ENCODE measurements around the gene CCDC70.

Gene CCDC70

DNA sequence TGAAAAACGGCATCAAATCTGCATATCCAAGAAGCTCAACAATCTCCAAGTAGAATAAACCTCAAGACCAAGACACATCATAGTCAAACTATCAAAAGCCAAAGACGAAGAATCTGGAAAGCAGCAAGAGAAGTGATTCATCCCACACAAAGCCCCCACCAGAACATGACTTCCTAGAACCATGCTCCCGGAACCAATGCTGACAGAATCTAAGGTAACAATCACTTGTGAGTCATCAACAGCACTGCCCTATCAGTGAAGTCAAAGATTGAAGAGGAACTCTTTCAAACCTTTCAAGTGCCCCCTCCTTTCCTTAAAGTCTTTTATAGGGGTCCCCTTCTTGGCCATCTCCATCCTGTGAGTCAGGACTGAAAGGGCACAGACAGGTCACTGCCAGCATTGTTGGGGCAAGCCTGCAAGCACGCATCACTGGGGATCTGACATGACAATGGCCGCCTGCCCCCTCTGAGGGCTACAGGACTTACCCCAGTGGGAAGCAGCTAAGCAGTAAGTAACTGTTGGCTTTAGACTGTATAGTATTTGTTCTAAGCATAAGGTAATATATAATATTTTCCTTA is at the start of gene CCDC70:
Gene CCDC70, plus strand, starts transcription at position 247 of the 578 bp plus-strand sequence. CDS start 3,443 bp downstream, outside the sequence.
- Histone ChIP-seq H3K36me3 (ENCODE audit: insufficient read depth, low read length) (no peaks in the 10 kb centered on the region), H3K9ac (ENCODE audit: low read length) (no peak within 1 kb of the TSS), H3K4me1 (ENCODE audit: insufficient read depth, low read length) (no peaks in the 10 kb centered on the region), H3K27ac (ENCODE audit: low read depth, low read length) (no peak within 1 kb of the TSS), H3K4me3 (ENCODE audit: low read depth in 1 of 2, low read length in 2 of 2) (no peak within 1 kb of the TSS), H3K27me3 (ENCODE audit: control insufficient read depth in 1 of 2, insufficient read depth in 2 of 2, low read length in 2 of 2) (no peaks in the 10 kb centered on the region), H3K9me3 (ENCODE audit: low read length) (no peaks in the 10 kb centered on the region)

DNA sequence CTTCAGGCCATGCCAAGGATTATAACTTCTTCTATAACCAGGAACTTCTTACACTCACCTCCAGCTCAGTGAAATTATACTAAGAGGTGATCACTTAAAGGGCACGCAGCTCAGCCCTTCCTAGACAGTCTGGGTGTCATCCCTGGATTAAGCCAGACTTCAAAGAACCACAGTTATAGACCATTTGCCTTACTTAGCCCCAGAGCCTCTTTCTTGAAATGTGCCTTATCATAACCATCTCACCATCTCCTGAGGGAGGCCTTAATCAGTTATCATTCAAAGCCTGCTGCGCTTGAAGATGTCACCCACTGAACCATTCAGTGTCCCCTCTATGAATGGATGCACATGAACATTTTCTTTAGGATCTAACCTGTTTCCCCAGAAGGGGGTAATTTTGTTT is 47.7 kb upstream of the CCDC70 start:
- H3K9me3 ChIP-seq (ENCODE audit: low read length): no peaks in the 10 kb centered on the region
- no peak overlapping the region for H3K9ac ChIP-seq (ENCODE audit: low read length)
- peaks cover 15% of the 10 kb centered on the region for H3K4me1 ChIP-seq (ENCODE audit: insufficient read depth, low read length)
- H3K4me3 ChIP-seq (ENCODE audit: low read depth in 1 of 2, low read length in 2 of 2): no peak overlapping the region
- no peaks in the 10 kb centered on the region for H3K27me3 ChIP-seq (ENCODE audit: control insufficient read depth in 1 of 2, insufficient read depth in 2 of 2, low read length in 2 of 2)
- H3K27ac ChIP-seq (ENCODE audit: low read depth, low read length): no peak overlapping the region
- no peaks in the 10 kb centered on the region for H3K36me3 ChIP-seq (ENCODE audit: insufficient read depth, low read length)

DNA sequence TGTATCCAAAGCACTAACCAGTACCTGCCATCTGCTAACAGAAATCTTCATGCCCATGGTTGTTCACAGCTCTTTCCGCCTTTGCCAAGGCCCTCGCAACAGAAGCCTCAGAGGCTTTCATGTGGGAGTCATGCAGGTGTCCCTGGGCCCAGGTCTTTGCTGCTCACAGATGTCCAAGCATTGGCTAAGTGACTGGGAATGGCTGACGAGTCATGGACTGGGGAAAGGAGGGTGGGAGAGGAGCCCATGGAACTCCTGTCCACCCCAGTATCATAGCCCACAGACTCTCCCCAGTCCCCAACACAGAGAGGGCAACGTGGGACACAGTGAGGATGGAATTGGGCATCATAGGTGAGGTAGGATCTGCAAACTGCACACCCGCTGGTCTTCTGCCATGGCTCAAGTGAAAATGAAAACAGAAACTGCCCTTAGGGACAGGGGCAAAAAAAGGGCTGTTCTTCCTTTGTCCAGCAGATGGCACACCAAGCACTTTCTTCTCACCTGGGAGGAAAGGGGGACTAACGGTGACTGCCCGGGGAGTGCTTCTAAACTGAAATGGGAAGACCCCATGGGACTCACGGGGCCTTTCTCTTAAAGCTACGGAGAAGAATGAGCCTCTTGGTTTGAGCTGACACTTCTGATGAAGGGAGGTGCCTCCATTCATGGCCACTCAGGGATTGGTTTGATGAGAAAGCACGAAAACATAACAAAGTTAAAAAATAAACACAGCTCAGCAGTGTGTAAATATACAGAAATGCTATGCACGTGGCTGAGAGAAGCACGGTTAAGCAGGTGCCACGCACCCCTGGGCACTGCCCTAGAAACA is 46.7 kb upstream of the CCDC70 start:
- Histone ChIP-seq H3K4me1 (ENCODE audit: insufficient read depth, low read length) (peaks cover 21% of the 10 kb centered on the region), H3K27me3 (ENCODE audit: control insufficient read depth in 1 of 2, insufficient read depth in 2 of 2, low read length in 2 of 2) (no peaks in the 10 kb centered on the region), H3K4me3 (ENCODE audit: low read depth in 1 of 2, low read length in 2 of 2) (peak overlapping the region in 1 of 2 donors; percentile 51), H3K9me3 (ENCODE audit: low read length) (no peaks in the 10 kb centered on the region), H3K27ac (ENCODE audit: low read depth, low read length) (no peak overlapping the region), H3K9ac (ENCODE audit: low read length) (peak overlapping the region; percentile 18), H3K36me3 (ENCODE audit: insufficient read depth, low read length) (no peaks in the 10 kb centered on the region)

DNA sequence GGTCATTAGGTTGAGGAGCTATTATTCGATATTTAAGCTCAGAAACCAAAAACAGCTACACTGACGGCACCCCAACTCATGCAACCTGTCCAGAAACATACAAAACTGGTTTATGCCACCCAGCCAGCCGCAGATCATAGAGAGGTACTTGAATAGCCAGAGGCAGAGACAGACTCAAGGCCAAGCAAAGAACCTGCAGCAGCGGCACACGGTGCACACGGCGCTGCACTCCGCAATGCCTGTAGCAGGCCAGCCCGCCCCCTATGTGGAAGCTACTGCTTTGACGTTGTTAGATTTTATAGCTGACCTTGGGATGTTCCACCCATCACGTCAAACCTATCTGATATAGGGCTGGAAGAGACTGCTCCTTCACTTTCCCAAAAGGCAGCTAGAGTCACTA is 45.9 kb upstream of the CCDC70 start:
- H3K9me3 ChIP-seq (ENCODE audit: low read length): no peaks in the 10 kb centered on the region
- H3K4me3 ChIP-seq (ENCODE audit: low read depth in 1 of 2, low read length in 2 of 2): peak overlapping the region in 1 of 2 donors; percentile 51
- H3K27me3 ChIP-seq (ENCODE audit: control insufficient read depth in 1 of 2, insufficient read depth in 2 of 2, low read length in 2 of 2): no peaks in the 10 kb centered on the region
- peaks cover 21% of the 10 kb centered on the region for H3K4me1 ChIP-seq (ENCODE audit: insufficient read depth, low read length)
- no peak overlapping the region for H3K9ac ChIP-seq (ENCODE audit: low read length)
- no peak overlapping the region for H3K27ac ChIP-seq (ENCODE audit: low read depth, low read length)
- H3K36me3 ChIP-seq (ENCODE audit: insufficient read depth, low read length): no peaks in the 10 kb centered on the region

DNA sequence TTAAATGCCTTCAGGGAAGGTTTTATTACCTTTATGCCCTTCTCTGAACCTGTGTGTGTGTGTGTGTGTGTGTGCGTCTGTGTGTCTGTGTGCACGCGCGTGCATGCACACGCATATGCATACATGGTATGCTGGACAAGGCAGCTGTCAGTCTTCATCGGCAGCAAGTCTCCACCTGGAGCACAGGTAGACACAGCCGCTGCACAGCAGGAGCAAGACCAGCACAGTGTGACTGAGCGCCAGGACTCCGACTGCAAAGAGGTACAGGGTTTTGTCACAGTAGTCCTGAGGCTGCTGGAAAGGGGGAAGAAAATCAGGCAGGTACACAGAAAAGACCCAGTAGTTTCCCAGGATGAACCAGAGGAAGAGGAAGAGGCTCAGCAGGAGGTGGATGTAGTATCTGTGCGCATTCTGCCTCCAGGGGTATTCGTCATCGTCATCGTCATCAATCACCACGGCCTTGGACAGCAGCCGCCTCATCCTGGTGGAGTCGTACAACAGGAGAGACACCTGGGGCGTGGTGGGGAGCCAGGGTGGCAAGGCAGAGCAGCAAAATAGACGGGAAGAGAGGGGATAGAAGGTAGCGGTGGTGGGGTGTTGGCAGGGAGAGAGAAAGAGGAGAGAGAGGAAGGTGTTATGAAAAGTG is 45.0 kb upstream of the CCDC70 start:
- peaks cover 21% of the 10 kb centered on the region for H3K4me1 ChIP-seq (ENCODE audit: insufficient read depth, low read length)
- no peak overlapping the region for H3K9ac ChIP-seq (ENCODE audit: low read length)
- H3K4me3 ChIP-seq (ENCODE audit: low read depth in 1 of 2, low read length in 2 of 2): no peak overlapping the region
- H3K27me3 ChIP-seq (ENCODE audit: control insufficient read depth in 1 of 2, insufficient read depth in 2 of 2, low read length in 2 of 2): no peaks in the 10 kb centered on the region
- no peaks in the 10 kb centered on the region for H3K9me3 ChIP-seq (ENCODE audit: low read length)
- no peaks in the 10 kb centered on the region for H3K36me3 ChIP-seq (ENCODE audit: insufficient read depth, low read length)
- no peak overlapping the region for H3K27ac ChIP-seq (ENCODE audit: low read depth, low read length)

DNA sequence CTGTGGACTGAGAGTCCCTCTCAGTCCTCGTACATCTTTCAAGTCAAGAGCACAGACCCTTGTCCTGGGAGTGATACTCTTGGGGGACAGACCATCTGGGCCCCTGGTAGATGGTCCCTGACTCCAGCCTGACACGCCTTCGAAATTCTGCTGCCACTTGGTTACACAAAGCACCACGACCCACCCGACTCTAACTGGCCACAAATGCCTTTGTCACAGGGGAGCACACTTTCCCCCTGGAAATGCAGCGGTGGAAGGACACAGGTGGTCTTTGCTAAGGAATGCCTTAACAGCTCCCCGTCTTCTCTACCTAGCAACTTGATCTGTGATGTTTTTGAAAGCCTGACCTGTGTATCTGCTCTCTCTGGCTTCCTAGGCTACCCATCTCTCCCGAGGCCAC is 44.1 kb upstream of the CCDC70 start:
- H3K27ac ChIP-seq (ENCODE audit: low read depth, low read length): no peak overlapping the region
- no peak overlapping the region for H3K9ac ChIP-seq (ENCODE audit: low read length)
- no peaks in the 10 kb centered on the region for H3K9me3 ChIP-seq (ENCODE audit: low read length)
- H3K4me3 ChIP-seq (ENCODE audit: low read depth in 1 of 2, low read length in 2 of 2): no peak overlapping the region
- no peaks in the 10 kb centered on the region for H3K27me3 ChIP-seq (ENCODE audit: control insufficient read depth in 1 of 2, insufficient read depth in 2 of 2, low read length in 2 of 2)
- H3K36me3 ChIP-seq (ENCODE audit: insufficient read depth, low read length): no peaks in the 10 kb centered on the region
- peaks cover 21% of the 10 kb centered on the region for H3K4me1 ChIP-seq (ENCODE audit: insufficient read depth, low read length)

DNA sequence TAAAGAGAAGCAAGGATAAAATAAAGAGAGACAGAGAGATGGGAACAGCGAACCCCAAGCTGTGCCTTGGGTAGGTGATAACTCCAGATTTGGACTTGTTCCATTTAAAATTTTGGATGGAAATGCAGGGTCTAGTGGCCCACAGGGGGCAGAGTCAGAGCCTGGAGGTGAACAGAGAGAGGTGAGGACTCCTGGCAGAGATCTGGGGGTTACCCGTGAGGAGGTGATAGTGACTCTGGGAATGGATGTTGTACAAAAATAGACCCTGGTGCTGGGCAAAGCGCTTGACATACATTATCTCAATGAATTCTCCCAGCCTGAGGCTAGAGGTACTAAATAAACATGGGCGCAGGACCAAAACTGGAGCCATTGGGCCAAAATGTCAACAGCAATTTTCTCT is 43.5 kb upstream of the CCDC70 start:
- Histone ChIP-seq H3K4me3 (ENCODE audit: low read depth in 1 of 2, low read length in 2 of 2) (no peak overlapping the region), H3K27ac (ENCODE audit: low read depth, low read length) (no peak overlapping the region), H3K36me3 (ENCODE audit: insufficient read depth, low read length) (no peaks in the 10 kb centered on the region), H3K27me3 (ENCODE audit: control insufficient read depth in 1 of 2, insufficient read depth in 2 of 2, low read length in 2 of 2) (no peaks in the 10 kb centered on the region), H3K4me1 (ENCODE audit: insufficient read depth, low read length) (peaks cover 21% of the 10 kb centered on the region), H3K9me3 (ENCODE audit: low read length) (no peaks in the 10 kb centered on the region), H3K9ac (ENCODE audit: low read length) (no peak overlapping the region)

DNA sequence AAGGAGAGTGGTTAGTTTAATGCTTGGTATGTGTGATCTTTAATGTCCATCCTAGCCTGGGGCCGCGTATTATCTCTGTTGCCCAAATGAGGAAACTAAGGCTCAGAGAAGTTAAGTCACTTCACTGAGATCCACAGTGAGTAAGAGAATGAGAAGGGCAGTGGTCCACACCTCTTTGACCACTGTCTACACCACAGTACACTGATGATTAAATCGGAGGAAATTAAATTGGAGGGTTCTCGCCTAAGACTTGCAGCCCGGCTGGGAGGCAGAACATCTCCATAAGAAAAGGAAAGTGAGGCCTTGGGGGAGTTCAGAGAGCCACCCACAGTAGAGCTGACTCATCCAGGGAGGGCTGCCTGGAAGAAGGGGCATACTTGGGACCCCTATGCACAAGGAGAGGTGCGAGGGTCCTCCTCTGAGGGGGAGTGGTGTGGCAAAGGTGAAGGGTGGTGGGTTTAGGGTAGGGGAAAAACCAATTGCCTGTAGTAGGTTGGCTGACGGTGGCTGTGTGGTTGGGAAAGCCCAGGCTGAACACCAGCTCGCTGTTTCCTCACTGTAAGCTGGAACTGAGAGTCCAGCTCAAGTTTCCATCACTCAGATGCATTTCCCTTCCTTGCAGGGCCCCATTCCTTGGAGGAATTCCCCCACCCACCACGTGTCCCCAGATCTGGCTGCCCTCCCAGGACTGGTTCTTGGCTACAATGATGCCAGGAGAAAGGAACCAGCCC is 42.8 kb upstream of the CCDC70 start:
- Histone ChIP-seq H3K9ac (ENCODE audit: low read length) (no peak overlapping the region), H3K9me3 (ENCODE audit: low read length) (no peaks in the 10 kb centered on the region), H3K27ac (ENCODE audit: low read depth, low read length) (no peak overlapping the region)

DNA sequence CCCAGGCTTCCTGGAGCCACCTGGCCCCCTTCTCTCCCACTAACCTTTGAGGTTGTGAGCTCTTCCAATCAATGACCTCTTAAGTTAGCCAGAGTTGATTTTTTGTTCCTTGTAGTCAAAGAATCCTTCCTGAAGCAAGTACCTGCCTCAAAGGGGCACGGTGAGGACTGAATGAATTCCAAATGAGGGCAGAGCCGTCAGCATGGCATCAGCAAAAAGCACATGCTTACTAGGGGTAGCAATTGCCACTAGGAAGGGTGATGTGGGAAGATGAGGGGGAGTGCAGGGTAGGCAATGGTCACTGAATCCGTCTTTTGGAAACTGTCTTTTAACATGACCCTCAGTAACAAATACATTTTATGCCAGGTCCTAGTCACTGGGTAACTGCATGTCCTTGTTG is 42.2 kb upstream of the CCDC70 start:
- H3K4me1 ChIP-seq (ENCODE audit: insufficient read depth, low read length): peaks cover 21% of the 10 kb centered on the region
- H3K9ac ChIP-seq (ENCODE audit: low read length): no peak overlapping the region
- no peaks in the 10 kb centered on the region for H3K9me3 ChIP-seq (ENCODE audit: low read length)
- H3K27ac ChIP-seq (ENCODE audit: low read depth, low read length): no peak overlapping the region
- no peak overlapping the region for H3K4me3 ChIP-seq (ENCODE audit: low read depth in 1 of 2, low read length in 2 of 2)
- no peaks in the 10 kb centered on the region for H3K27me3 ChIP-seq (ENCODE audit: control insufficient read depth in 1 of 2, insufficient read depth in 2 of 2, low read length in 2 of 2)
- H3K36me3 ChIP-seq (ENCODE audit: insufficient read depth, low read length): no peaks in the 10 kb centered on the region

More for the DNA sequence above, 42.8 kb upstream of the CCDC70 start:
- H3K27me3 ChIP-seq (ENCODE audit: control insufficient read depth in 1 of 2, insufficient read depth in 2 of 2, low read length in 2 of 2): no peaks in the 10 kb centered on the region
- H3K4me1 ChIP-seq (ENCODE audit: insufficient read depth, low read length): peaks cover 21% of the 10 kb centered on the region
- no peak overlapping the region for H3K4me3 ChIP-seq (ENCODE audit: low read depth in 1 of 2, low read length in 2 of 2)
- H3K36me3 ChIP-seq (ENCODE audit: insufficient read depth, low read length): no peaks in the 10 kb centered on the region

DNA sequence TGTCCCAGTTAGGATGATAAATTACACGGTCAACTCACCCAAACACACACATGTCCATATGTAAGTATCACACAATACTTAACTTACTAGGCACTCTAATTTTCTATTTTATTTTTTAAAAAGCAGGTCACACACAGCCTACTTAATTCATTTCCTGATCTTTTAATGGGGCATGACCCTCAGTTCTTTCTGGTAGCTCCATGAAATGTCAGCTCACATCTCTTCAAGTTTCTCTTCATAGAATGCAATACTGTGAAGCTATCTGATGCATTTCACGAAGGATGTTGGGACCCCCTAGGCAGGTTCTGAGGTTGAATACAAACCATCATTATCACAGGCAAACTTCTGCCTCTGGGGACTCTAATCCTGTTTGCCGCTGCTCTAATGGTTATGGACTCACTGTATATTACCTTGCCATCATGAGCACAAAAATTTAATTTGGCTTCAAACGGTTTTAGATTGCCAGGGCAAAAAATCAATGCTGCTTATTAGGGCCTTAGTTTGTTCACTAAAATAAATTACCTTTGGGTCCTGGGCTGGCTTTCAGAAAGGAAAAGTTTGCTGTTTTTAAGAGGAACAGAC is 41.7 kb upstream of the CCDC70 start:
- Histone ChIP-seq H3K4me1 (ENCODE audit: insufficient read depth, low read length) (peaks cover 20% of the 10 kb centered on the region), H3K9ac (ENCODE audit: low read length) (no peak overlapping the region), H3K36me3 (ENCODE audit: insufficient read depth, low read length) (no peaks in the 10 kb centered on the region), H3K27ac (ENCODE audit: low read depth, low read length) (no peak overlapping the region), H3K4me3 (ENCODE audit: low read depth in 1 of 2, low read length in 2 of 2) (no peak overlapping the region), H3K27me3 (ENCODE audit: control insufficient read depth in 1 of 2, insufficient read depth in 2 of 2, low read length in 2 of 2) (no peaks in the 10 kb centered on the region), H3K9me3 (ENCODE audit: low read length) (no peaks in the 10 kb centered on the region)

DNA sequence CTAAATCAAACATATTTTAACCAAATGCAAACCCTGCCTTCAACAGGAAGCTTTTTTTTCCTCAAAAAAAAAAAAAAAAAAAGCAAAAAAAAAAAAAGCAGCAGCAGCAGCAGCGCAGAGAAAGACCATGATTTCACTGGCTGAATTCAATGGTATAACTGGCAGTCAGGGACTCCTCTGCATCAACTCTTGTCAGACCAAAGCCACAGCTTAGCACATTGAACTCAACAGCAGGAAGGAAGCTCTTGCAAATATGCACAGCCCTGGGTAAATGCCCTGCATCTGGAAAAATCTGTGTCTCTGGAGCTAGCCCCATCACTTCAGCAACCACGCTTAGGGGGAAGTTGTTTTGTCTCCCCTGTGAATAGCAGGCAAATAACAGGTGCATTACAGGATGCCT is 40.2 kb upstream of the CCDC70 start:
- Histone ChIP-seq H3K9me3 (ENCODE audit: low read length) (no peaks in the 10 kb centered on the region), H3K36me3 (ENCODE audit: insufficient read depth, low read length) (no peaks in the 10 kb centered on the region), H3K4me3 (ENCODE audit: low read depth in 1 of 2, low read length in 2 of 2) (no peak overlapping the region), H3K4me1 (ENCODE audit: insufficient read depth, low read length) (peaks cover 28% of the 10 kb centered on the region), H3K27ac (ENCODE audit: low read depth, low read length) (no peak overlapping the region), H3K27me3 (ENCODE audit: control insufficient read depth in 1 of 2, insufficient read depth in 2 of 2, low read length in 2 of 2) (no peaks in the 10 kb centered on the region), H3K9ac (ENCODE audit: low read length) (no peak overlapping the region)
